ENCODE data around the gene PKLR.
"Not testable (repeated sequence)": the region's sequence is repeated elsewhere in the genome, so short reads cannot be mapped to it uniquely, and the experiment has no call there.

The PKLR gene

GRCh38 chr1:155319536-155319935 is 18.3 kb upstream of the PKLR start:
- in situ Hi-C loops (cut with MboI; ENCODE audit: low sequenced_read_pairs) = no loop called here

GRCh38 chr1:155318082-155318481 is 16.8 kb upstream of the PKLR start:
- in situ Hi-C loops (cut with MboI; ENCODE audit: low sequenced_read_pairs) = no loop called here

- in situ Hi-C loops (cut with MboI; ENCODE audit: low sequenced_read_pairs) = no loop called here
Measured at GRCh38 chr1:155316922-155317321, 15.7 kb upstream of the PKLR start.

- in situ Hi-C loops (cut with MboI; ENCODE audit: low sequenced_read_pairs) = no loop called here
Measured at GRCh38 chr1:155313261-155313660, 12.0 kb upstream of the PKLR start.

GRCh38 chr1:155309423-155310021 is 8.3 kb upstream of the PKLR start:
- in situ Hi-C loops (cut with MboI; ENCODE audit: low sequenced_read_pairs) = no loop called here

- in situ Hi-C loops (cut with MboI; ENCODE audit: low sequenced_read_pairs) = no loop called here
Measured at GRCh38 chr1:155308493-155309422, 7.5 kb upstream of the PKLR start, which contains the start of gene FDPS. Gene FDPS (plus strand): TSS chr1:155308866. CDS start chr1:155309790, 924 bp downstream.

GRCh38 chr1:155307247-155307740 is 6.1 kb upstream of the PKLR start:
- in situ Hi-C loops (cut with MboI; ENCODE audit: low sequenced_read_pairs) = no loop called here

- in situ Hi-C loops (cut with MboI; ENCODE audit: low sequenced_read_pairs) = no loop called here
Measured at GRCh38 chr1:155305881-155306391, 4.7 kb upstream of the PKLR start.

GRCh38 chr1:155304558-155305063 is 3.4 kb upstream of the PKLR start:
- in situ Hi-C loops (cut with MboI; ENCODE audit: low sequenced_read_pairs) = no loop called here

- in situ Hi-C loops (cut with MboI; ENCODE audit: low sequenced_read_pairs) = no loop called here
Measured at GRCh38 chr1:155300553-155301329, 497 bp downstream of the PKLR start.

GRCh38 chr1:155300024-155300423 is 1.2 kb downstream of the PKLR start:
- in situ Hi-C loops (cut with MboI; ENCODE audit: low sequenced_read_pairs) = no loop called here

- in situ Hi-C loops (cut with MboI; ENCODE audit: low sequenced_read_pairs) = no loop called here
Measured at GRCh38 chr1:155297384-155297783, 3.9 kb downstream of the PKLR start.

- in situ Hi-C loops (cut with MboI; ENCODE audit: low sequenced_read_pairs) = no loop called here
Measured at GRCh38 chr1:155296661-155297060, 4.6 kb downstream of the PKLR start.

GRCh38 chr1:155295942-155296267 is 5.3 kb downstream of the PKLR start:
- in situ Hi-C loops (cut with MboI; ENCODE audit: low sequenced_read_pairs) = no loop called here

GRCh38 chr1:155295183-155295941 is 5.9 kb downstream of the PKLR start:
- in situ Hi-C loops (cut with MboI; ENCODE audit: low sequenced_read_pairs) = no loop called here

- in situ Hi-C loops (cut with MboI; ENCODE audit: low sequenced_read_pairs) = no loop called here
Measured at GRCh38 chr1:155294520-155295182, 6.6 kb downstream of the PKLR start.

GRCh38 chr1:155293086-155293749 is 8.0 kb downstream of the PKLR start:
- in situ Hi-C loops (cut with MboI; ENCODE audit: low sequenced_read_pairs) = no loop called here

GRCh38 chr1:155291006-155291405 is 10.2 kb downstream of the PKLR start:
- in situ Hi-C loops (cut with MboI; ENCODE audit: low sequenced_read_pairs) = not testable (repeated sequence)

- in situ Hi-C loops (cut with MboI; ENCODE audit: low sequenced_read_pairs) = no loop called here
Measured at GRCh38 chr1:155287987-155288543, 13.2 kb downstream of the PKLR start.
